RWPE1 (cell line): Measurements from ENCODE around the gene IRAG1.

Source experiments
- CTCF ChIA-PET: fragments of 350-600 bp; sonication (Branson Sonifier 250); formaldehyde crosslinking; extraction: SDS; loops from one replicate; lab custom pipeline; 2021; lab: Yijun Ruan, JAX
- POLR2A ChIA-PET: fragments of 400-600 bp; formaldehyde crosslinking; extraction: SDS; loops from one replicate; lab custom pipeline; 2020; ENCODE audit warnings: antibody characterized with exemption; ENCODE audit not compliant: low non-redundant PET; lab: Yijun Ruan, JAX
- DNase-seq: peaks from one replicate; pipeline ENCODE4 v3.0.0; 2012; ENCODE audit warnings: low spot score
- H3K27ac ChIP-seq: fragments of 450-650 bp; 2 replicates; pipeline ENCODE4 v1.5.1; 2017
- TF ChIP-seq, protein P1 (sequence below): fragments of 450-650 bp; conservative IDR thresholded peaks from 2 replicates; pipeline ENCODE4 v1.5.1; 2017; ENCODE audit warnings: low read depth, mild to moderate bottlenecking

IRAG1 gene

DNA sequence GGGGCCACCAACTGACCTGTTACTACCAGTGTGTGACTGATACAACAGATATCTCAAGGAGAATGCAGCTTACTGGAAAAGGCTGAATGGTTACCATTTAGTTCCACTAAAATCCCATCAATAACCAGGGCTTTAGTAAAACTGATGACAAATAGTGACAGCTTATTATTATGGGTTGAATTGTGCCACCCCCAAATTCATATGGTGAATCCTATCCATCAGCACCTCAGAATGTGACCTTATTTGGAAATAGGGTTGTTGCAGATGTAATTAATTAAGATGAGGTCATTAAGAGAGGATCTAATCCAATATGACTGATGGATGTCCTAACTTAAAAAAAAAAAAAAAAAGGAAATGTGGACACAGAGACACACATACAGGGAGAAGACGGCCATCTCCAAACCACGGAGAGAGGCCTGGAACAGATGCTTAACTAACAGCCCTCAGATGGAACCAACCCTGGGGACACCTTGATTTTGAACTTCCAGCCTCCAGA is 27.4 kb upstream of the IRAG1 start:
- DNase-seq = no peak
- no peak overlapping the region for H3K27ac ChIP-seq
- POLR2A ChIA-PET = no interaction called here
- CTCF ChIA-PET = no interaction called here
- TF ChIP-seq, protein P1, sequence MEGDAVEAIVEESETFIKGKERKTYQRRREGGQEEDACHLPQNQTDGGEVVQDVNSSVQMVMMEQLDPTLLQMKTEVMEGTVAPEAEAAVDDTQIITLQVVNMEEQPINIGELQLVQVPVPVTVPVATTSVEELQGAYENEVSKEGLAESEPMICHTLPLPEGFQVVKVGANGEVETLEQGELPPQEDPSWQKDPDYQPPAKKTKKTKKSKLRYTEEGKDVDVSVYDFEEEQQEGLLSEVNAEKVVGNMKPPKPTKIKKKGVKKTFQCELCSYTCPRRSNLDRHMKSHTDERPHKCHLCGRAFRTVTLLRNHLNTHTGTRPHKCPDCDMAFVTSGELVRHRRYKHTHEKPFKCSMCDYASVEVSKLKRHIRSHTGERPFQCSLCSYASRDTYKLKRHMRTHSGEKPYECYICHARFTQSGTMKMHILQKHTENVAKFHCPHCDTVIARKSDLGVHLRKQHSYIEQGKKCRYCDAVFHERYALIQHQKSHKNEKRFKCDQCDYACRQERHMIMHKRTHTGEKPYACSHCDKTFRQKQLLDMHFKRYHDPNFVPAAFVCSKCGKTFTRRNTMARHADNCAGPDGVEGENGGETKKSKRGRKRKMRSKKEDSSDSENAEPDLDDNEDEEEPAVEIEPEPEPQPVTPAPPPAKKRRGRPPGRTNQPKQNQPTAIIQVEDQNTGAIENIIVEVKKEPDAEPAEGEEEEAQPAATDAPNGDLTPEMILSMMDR = no peak

DNA sequence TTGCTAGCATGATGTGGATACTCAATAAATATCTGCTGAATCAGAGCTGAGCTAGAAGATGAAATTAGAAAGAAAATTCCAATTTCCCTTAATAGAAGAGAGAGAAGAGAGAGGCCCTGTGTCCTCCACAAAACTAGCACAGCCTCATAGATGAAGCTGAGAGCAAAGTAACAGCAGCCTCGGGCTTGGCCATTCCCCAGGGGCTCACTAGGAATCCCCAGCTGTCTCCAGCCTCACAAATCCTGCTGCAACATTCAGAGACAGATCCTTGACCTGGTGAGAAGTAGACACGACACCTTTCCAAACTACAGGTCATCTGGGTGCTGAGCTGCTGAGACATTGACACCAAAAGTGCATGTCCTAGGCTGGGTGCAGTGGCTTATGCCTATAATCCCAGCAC is 26.1 kb upstream of the IRAG1 start:
- POLR2A ChIA-PET = no interaction called here

DNA sequence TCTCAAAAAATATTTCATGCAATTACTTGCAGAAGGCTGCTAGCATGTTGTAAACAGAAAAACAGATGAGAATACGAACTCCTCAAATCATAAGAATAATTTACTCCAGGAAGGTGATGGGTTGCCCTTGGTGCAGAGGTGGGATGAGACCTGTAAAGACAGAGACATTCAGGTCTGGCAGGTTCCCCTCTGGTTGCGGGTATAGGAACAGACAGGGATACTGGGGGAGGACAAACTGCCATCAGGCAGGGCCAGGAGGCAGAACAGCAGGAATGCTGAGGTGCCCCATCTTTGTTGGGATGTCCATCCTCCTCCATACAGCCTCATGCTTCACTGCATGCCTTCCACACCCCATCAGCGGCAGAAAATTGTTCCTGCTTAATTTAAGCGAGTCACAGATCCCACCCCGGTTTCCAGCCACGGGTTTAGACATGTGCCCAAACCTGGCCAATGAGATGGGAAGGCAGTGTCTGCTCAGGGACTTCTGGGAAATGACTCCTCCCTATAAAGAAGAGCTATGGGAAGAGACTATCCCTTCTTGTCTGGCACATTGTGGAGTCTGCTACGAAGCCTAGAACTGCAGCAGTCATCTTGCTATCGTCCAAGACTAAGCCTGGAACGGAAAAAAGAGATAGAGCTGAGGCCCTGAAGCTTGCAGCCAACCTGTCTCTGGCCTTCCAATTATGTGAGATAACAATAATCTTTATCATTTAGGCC is 23.1 kb upstream of the IRAG1 start:
- DNase-seq = no peak
- TF ChIP-seq, protein P1 = no peak
- CTCF ChIA-PET = interaction anchor here (0.6 kb wide), 1 partner anchor 12 kb away, joined by 8 read pairs; no protein-coding TSS in a partner anchor
- POLR2A ChIA-PET = no interaction called here
- no peak overlapping the region for H3K27ac ChIP-seq

More for the DNA sequence above, 26.1 kb upstream of the IRAG1 start:
- DNase-seq = no peak
- TF ChIP-seq, protein P1 = no peak
- no peak overlapping the region for H3K27ac ChIP-seq
- CTCF ChIA-PET = no interaction called here

DNA sequence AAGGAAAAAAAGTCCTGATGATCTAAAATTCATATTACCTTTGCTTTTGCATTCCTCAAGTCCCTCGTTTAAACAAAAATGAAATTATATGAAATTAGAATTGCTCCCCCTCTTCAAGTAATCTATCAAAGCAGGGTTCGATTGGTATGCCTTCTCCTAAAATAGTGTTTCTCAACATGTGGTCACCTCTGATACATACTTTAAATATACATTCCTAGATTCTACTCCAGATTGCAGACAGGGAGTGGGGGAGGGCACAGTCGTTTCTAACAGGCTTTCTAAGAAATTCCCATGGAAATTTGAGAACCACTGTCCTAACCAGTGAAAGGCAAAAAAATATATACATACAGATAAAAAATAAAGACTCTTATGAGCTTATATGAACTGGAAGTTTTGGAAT is 22.6 kb upstream of the IRAG1 start:
- POLR2A ChIA-PET = no interaction called here
- DNase-seq = no peak
- CTCF ChIA-PET = interaction anchor here (0.6 kb wide), 1 partner anchor 13 kb away, joined by 8 read pairs; no protein-coding TSS in a partner anchor
- no peak overlapping the region for H3K27ac ChIP-seq
- TF ChIP-seq, protein P1 = no peak

DNA sequence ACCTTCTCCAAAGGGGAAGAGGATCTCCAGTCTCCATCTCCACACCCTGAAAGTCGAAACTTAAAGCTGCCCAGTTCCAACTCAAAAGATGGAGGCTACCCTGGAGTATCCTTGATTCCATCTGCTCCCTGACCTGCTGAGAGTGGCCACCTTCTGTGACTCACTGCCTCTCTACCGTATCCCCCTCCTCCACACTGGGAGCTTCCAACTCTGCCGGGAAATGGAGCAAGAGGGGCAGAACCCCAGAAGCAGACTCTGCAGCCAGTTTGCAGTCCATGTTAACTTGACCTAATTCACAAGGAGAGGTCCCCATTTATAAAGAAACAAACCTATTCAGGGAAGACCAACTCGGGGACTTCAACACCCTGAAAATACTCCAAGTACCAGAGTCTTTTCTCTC is 22.0 kb upstream of the IRAG1 start:
- H3K27ac ChIP-seq = no peak overlapping the region
- ChIA-PET CTCF (no interaction called here), POLR2A (no interaction called here)
- TF ChIP-seq, protein P1 = no peak
- DNase-seq = no peak

DNA sequence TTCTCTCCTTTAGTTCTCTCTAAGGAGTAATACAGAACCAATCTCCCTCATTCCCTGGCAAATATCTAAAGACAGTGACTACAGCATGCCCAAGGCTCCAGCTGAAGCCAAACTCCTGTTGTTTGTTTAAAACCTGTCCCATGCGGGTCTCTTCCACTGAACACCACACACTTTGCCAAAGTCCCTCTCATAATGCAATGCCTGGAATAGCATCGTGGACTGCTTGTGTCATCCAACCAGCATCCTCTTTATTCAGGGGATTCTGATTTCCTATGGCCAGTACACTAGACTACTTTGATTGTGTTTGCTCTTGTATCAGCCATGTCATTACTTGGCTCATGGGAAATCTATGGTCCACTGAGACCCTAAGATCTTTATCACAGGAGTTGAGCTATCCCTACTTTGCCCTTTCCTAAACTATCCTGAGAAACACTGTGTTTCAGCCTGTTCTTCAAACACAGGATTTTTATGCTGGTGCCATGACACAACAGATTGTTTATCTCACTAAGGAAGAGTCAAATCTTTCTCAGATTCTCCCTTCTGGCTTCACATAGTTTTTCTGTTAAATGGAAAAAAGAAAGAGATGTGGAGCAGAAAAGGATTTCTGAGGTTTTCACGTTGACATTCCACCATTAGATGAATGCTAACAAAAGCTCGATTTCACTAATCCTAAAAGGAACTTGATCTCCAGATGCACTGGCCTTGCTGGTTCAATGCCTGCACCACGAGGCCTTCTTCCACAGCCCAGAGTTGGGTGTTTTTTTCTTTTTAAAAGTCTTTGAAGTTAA is 15.9 kb upstream of the IRAG1 start:
- no peak overlapping the region for H3K27ac ChIP-seq
- ChIA-PET POLR2A (no interaction called here), CTCF (interaction anchor here (0.8 kb wide), 1 partner anchor 26 kb away, joined by 4 read pairs; no protein-coding TSS in a partner anchor)
- DNase-seq = no peak
- TF ChIP-seq, protein P1 = no peak
